Subcutaneous abdominal adipose tissue (tissue), 5 donors: ENCODE results near the gene APCDD1L.
A peak's percentile ranks its signal among the peaks of the same experiment; 100 is the strongest.

Source experiments
- H3K27ac ChIP-seq: one replicate; pipeline ENCODE4 v1.7.0; 2013; ENCODE audit warnings: low read depth, mild to moderate bottlenecking, inconsistent platforms, low read length, moderate library complexity
- H3K27me3 ChIP-seq, 5 donors: one replicate each; pipeline ENCODE4 v1.7.0; 2013; ENCODE audit warnings: low read length in 5 of 5, inconsistent platforms in 1 of 5; ENCODE audit not compliant: control insufficient read depth in 5 of 5, insufficient read depth in 4 of 5
- H3K36me3 ChIP-seq, 5 donors: one replicate each; pipeline ENCODE4 v1.7.0; 2013; ENCODE audit warnings: low read length in 5 of 5; ENCODE audit not compliant: control insufficient read depth in 5 of 5, insufficient read depth in 5 of 5
- H3K4me1 ChIP-seq, 5 donors: one replicate each; pipeline ENCODE4 v1.7.0; 2013; ENCODE audit warnings: low read length in 5 of 5, mild to moderate bottlenecking in 3 of 5, moderate library complexity in 1 of 5; ENCODE audit not compliant: control insufficient read depth in 5 of 5, insufficient read depth in 5 of 5
- H3K4me3 ChIP-seq, 5 donors: one replicate each; pipeline ENCODE4 v1.7.0; 2013; ENCODE audit warnings: low read length in 5 of 5, low read depth in 1 of 5
- H3K9ac ChIP-seq, 5 donors: one replicate each; pipeline ENCODE4 v1.7.0; 2013; ENCODE audit warnings: low read length in 5 of 5, mild to moderate bottlenecking in 4 of 5, moderate library complexity in 3 of 5
- H3K9me3 ChIP-seq, 5 donors: one replicate each; pipeline ENCODE4 v1.7.0; 2013; ENCODE audit warnings: low read length in 5 of 5; ENCODE audit not compliant: control insufficient read depth in 5 of 5
- donor health status: healthy.
- donor health status: healthy.
- donor health status: healthy.
- donor health status: healthy.
- donor health status: healthy.

Gene APCDD1L

GRCh38 chr20:58446264-58446959 is 68.8 kb downstream of the APCDD1L start:
- H3K27me3 ChIP-seq: no peaks in the 10 kb centered on the region
- H3K4me3 ChIP-seq: no peak overlapping the region
- no peaks in the 10 kb centered on the region for H3K9me3 ChIP-seq
- H3K4me1 ChIP-seq: peaks cover 0 to 8% (median 0%) of the 10 kb centered on the region in 5 donors
- no peak overlapping the region for H3K27ac ChIP-seq
- peaks cover 10 to 62% (median 30%) of the 10 kb centered on the region in 5 donors for H3K36me3 ChIP-seq
- H3K9ac ChIP-seq: no peak overlapping the region

- Histone ChIP-seq H3K9ac (no peak overlapping the region), H3K36me3 (peaks cover 3 to 53% (median 30%) of the 10 kb centered on the region in 5 donors), H3K27ac (no peak overlapping the region), H3K27me3 (no peaks in the 10 kb centered on the region), H3K4me3 (no peak overlapping the region), H3K4me1 (peaks cover 0 to 18% (median 9%) of the 10 kb centered on the region in 5 donors), H3K9me3 (no peaks in the 10 kb centered on the region)
These were observed 70.4 kb downstream of the APCDD1L start for GRCh38 chr20:58444746-58445255.

- H3K9ac ChIP-seq: no peak overlapping the region
- H3K4me3 ChIP-seq: no peak overlapping the region
- peaks cover 0 to 25% (median 18%) of the 10 kb centered on the region in 5 donors for H3K4me1 ChIP-seq
- H3K27ac ChIP-seq: no peak overlapping the region
- H3K27me3 ChIP-seq: no peaks in the 10 kb centered on the region
- H3K36me3 ChIP-seq: peaks cover 3 to 42% (median 28%) of the 10 kb centered on the region in 5 donors
- no peaks in the 10 kb centered on the region for H3K9me3 ChIP-seq
These were observed 73.5 kb downstream of the APCDD1L start for GRCh38 chr20:58441723-58442122.

GRCh38 chr20:58440021-58440767 is 75.0 kb downstream of the APCDD1L start:
- H3K27ac ChIP-seq: no peak overlapping the region

GRCh38 chr20:58438970-58439808 is 76.0 kb downstream of the APCDD1L start:
- Histone ChIP-seq H3K27me3 (no peaks in the 10 kb centered on the region), H3K27ac (peak overlapping the region; percentile 11), H3K36me3 (peaks cover 4 to 22% (median 9%) of the 10 kb centered on the region in 5 donors), H3K9ac (peak overlapping the region in 1 of 5 donors; percentile 17), H3K4me3 (no peak overlapping the region), H3K4me1 (peaks cover 0 to 18% (median 16%) of the 10 kb centered on the region in 5 donors), H3K9me3 (no peaks in the 10 kb centered on the region)

More at GRCh38 chr20:58440021-58440767, 75.0 kb downstream of the APCDD1L start:
- H3K9ac ChIP-seq: peak overlapping the region in 1 of 5 donors; percentile 17
- H3K4me1 ChIP-seq: peaks cover 0 to 23% (median 18%) of the 10 kb centered on the region in 5 donors
- no peak overlapping the region for H3K4me3 ChIP-seq
- peaks cover 3 to 32% (median 19%) of the 10 kb centered on the region in 5 donors for H3K36me3 ChIP-seq
- no peaks in the 10 kb centered on the region for H3K9me3 ChIP-seq
- H3K27me3 ChIP-seq: no peaks in the 10 kb centered on the region

GRCh38 chr20:58436868-58437645 is 78.1 kb downstream of the APCDD1L start:
- H3K27ac ChIP-seq: no peak overlapping the region
- H3K4me3 ChIP-seq: no peak overlapping the region
- H3K27me3 ChIP-seq: no peaks in the 10 kb centered on the region
- peaks cover 2 to 36% (median 33%) of the 10 kb centered on the region in 5 donors for H3K4me1 ChIP-seq
- peaks cover 0 to 10% (median 3%) of the 10 kb centered on the region in 5 donors for H3K36me3 ChIP-seq
- no peaks in the 10 kb centered on the region for H3K9me3 ChIP-seq
- H3K9ac ChIP-seq: no peak overlapping the region

- Histone ChIP-seq H3K27ac (no peak overlapping the region), H3K9ac (no peak overlapping the region), H3K9me3 (no peaks in the 10 kb centered on the region), H3K36me3 (peaks cover 0 to 10% (median 3%) of the 10 kb centered on the region in 5 donors), H3K4me3 (no peak overlapping the region), H3K4me1 (peaks cover 2 to 40% (median 37%) of the 10 kb centered on the region in 5 donors), H3K27me3 (no peaks in the 10 kb centered on the region)
These were observed 80.0 kb downstream of the APCDD1L start for GRCh38 chr20:58435237-58435636.

GRCh38 chr20:58434326-58434725 is 80.9 kb downstream of the APCDD1L start:
- Histone ChIP-seq H3K4me3 (no peak overlapping the region), H3K27ac (no peak overlapping the region), H3K9ac (no peak overlapping the region), H3K36me3 (peaks cover 2 to 10% (median 4%) of the 10 kb centered on the region in 5 donors), H3K9me3 (no peaks in the 10 kb centered on the region), H3K27me3 (no peaks in the 10 kb centered on the region), H3K4me1 (peaks cover 2 to 31% (median 28%) of the 10 kb centered on the region in 5 donors)

GRCh38 chr20:58433759-58434158 is 81.4 kb downstream of the APCDD1L start:
- H3K36me3 ChIP-seq: peaks cover 3 to 10% (median 7%) of the 10 kb centered on the region in 5 donors
- no peak overlapping the region for H3K4me3 ChIP-seq
- H3K27me3 ChIP-seq: no peaks in the 10 kb centered on the region
- peak overlapping the region; percentile 19 for H3K27ac ChIP-seq
- H3K4me1 ChIP-seq: peaks cover 2 to 29% (median 24%) of the 10 kb centered on the region in 5 donors
- H3K9me3 ChIP-seq: no peaks in the 10 kb centered on the region
- no peak overlapping the region for H3K9ac ChIP-seq
